GM23248 (cell line): Measurements from ENCODE around the gene BRK1.

Source experiments
- EZH2 ChIP-seq: fragments of 200-600 bp; sonication (generic); IDR thresholded peaks from 2 replicates; pipeline ENCODE4 v1.6.1; 2018; ENCODE audit warnings: antibody characterized with exemption, mild to moderate bottlenecking; ENCODE audit not compliant: insufficient read depth, poor library complexity, severe bottlenecking
- EZH2phosphoT487 ChIP-seq: fragments of 200-600 bp; sonication (generic); IDR thresholded peaks from 2 replicates; pipeline ENCODE4 v1.6.1; 2018; ENCODE audit warnings: antibody characterized with exemption, moderate library complexity, mild to moderate bottlenecking, low read depth; ENCODE audit not compliant: insufficient read depth

- TF ChIP-seq EZH2 = no peak
- no peak for TF ChIP-seq EZH2phosphoT487
Observed at GRCh38 chr3:10160346-10160745, 44.9 kb downstream of the BRK1 start.
